ENCODE data around the gene CSPG4. TPM values are rescaled to one million over a fixed set of nuclear protein-coding genes. Genes with fewer than 3 reads are reported as not detected.

CSPG4 gene
- total and polyA plus RNA-seq, 2 of the 13 experiments (the other 11 are each of a cell fraction or from before 2014, with no cell fraction given), result 0.01 to 0.04 TPM

DNA sequence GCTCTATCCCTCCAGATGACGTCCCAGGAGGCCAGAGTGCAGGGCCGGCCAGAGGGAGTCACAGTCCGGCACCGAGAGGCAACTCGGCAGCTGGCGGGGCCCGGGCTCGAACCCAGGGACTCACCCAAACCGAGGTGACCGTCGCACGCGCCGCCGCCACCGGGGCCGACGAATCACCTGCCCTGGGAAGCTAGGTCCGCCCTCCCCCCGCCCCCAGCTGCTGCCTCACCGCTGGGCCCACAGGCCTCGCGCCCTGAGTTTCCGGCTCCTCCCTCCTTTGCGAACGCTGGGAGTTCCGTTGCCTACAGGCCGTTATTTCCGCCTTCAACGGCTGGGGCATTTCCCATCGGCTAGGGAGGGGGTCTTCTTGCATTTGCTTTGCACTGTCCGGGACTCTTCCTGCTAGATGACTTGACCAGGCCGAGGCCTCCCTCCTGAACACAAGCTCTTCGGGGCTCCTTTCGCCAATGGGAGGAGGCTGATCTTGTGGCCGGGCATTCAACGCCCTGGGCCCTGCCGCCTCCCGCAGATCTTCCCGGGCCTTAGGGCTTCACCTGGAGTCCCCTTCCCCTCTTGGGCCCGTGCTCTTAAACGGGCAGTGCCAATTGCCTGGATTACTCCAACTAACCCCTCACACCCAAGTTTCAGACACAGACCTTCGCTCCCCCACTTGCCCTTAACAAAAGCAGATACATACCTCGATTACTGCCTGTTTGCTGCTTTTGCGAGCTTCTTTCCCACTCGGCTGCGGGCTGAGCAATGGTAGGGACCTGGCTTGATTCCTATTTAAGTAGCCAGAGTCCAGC, 86.9 kb downstream of the CSPG4 start, which contains the start of gene SNUPN (continued):
- TF ChIP-seq, protein P1, sequence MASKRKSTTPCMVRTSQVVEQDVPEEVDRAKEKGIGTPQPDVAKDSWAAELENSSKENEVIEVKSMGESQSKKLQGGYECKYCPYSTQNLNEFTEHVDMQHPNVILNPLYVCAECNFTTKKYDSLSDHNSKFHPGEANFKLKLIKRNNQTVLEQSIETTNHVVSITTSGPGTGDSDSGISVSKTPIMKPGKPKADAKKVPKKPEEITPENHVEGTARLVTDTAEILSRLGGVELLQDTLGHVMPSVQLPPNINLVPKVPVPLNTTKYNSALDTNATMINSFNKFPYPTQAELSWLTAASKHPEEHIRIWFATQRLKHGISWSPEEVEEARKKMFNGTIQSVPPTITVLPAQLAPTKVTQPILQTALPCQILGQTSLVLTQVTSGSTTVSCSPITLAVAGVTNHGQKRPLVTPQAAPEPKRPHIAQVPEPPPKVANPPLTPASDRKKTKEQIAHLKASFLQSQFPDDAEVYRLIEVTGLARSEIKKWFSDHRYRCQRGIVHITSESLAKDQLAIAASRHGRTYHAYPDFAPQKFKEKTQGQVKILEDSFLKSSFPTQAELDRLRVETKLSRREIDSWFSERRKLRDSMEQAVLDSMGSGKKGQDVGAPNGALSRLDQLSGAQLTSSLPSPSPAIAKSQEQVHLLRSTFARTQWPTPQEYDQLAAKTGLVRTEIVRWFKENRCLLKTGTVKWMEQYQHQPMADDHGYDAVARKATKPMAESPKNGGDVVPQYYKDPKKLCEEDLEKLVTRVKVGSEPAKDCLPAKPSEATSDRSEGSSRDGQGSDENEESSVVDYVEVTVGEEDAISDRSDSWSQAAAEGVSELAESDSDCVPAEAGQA (IDR thresholded peaks at IDR 0.05; ENCODE audit: low read depth), result peak; percentile 38; the same call in 1 of the 2 replicates
- TF ChIP-seq, protein P1 (CRISPR knock-in tag; IDR thresholded peaks at IDR 0.05; ENCODE audit: borderline replicate concordance), result no peak
- TF ChIP-seq NR2F1 (CRISPR knock-in tag; IDR thresholded peaks at IDR 0.05), result 0 out of 4 replicates have a peak, but pooled peaks of 1 of the 2 experiments have one; percentile 56
- TF ChIP-seq, protein P2, sequence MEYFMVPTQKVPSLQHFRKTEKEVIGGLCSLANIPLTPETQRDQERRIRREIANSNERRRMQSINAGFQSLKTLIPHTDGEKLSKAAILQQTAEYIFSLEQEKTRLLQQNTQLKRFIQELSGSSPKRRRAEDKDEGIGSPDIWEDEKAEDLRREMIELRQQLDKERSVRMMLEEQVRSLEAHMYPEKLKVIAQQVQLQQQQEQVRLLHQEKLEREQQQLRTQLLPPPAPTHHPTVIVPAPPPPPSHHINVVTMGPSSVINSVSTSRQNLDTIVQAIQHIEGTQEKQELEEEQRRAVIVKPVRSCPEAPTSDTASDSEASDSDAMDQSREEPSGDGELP (IDR thresholded peaks at IDR 0.05; ENCODE audit: borderline replicate concordance, low read depth), result peak; percentile 81; the same call in 1 of the 2 replicates
- TF ChIP-seq CAMTA2 (CRISPR knock-in tag; IDR thresholded peaks at IDR 0.05; ENCODE audit: borderline replicate concordance), result peak; percentile 71; the same call in 1 of the 2 replicates
- TF ChIP-seq ZNF33A (CRISPR knock-in tag; IDR thresholded peaks at IDR 0.05; ENCODE audit: borderline replicate concordance), result peak; percentile 90; the same call in 1 of the 2 replicates
- TF ChIP-seq EED (CRISPR knock-in tag; IDR thresholded peaks at IDR 0.05), result no peak
- TF ChIP-seq NR2C2 (CRISPR knock-in tag; IDR thresholded peaks at IDR 0.05; ENCODE audit: borderline replicate concordance), result peak; percentile 38; the same call in 1 of the 2 replicates
- TF ChIP-seq, protein P3, sequence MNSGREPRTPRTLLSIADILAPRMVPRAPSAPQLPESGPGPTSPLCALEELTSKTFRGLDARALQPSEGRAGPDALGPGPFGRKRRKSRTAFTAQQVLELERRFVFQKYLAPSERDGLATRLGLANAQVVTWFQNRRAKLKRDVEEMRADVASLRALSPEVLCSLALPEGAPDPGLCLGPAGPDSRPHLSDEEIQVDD (CRISPR knock-in tag; IDR thresholded peaks at IDR 0.05; ENCODE audit: borderline replicate concordance), result 0 out of 2 replicates have a peak, but pooled peaks have one; percentile 13
- TF ChIP-seq ZNF343 (CRISPR knock-in tag; IDR thresholded peaks at IDR 0.05), result peak; percentile 58; the same call in 1 of the 2 replicates
- TF ChIP-seq, protein P4, sequence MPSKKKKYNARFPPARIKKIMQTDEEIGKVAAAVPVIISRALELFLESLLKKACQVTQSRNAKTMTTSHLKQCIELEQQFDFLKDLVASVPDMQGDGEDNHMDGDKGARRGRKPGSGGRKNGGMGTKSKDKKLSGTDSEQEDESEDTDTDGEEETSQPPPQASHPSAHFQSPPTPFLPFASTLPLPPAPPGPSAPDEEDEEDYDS (CRISPR knock-in tag; IDR thresholded peaks at IDR 0.05), result peak; percentile 58; the same call in 1 of the 2 replicates
- TF ChIP-seq, protein P5, sequence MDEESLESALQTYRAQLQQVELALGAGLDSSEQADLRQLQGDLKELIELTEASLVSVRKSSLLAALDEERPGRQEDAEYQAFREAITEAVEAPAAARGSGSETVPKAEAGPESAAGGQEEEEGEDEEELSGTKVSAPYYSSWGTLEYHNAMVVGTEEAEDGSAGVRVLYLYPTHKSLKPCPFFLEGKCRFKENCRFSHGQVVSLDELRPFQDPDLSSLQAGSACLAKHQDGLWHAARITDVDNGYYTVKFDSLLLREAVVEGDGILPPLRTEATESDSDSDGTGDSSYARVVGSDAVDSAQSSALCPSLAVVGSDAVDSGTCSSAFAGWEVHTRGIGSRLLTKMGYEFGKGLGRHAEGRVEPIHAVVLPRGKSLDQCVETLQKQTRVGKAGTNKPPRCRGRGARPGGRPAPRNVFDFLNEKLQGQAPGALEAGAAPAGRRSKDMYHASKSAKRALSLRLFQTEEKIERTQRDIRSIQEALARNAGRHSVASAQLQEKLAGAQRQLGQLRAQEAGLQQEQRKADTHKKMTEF (CRISPR knock-in tag; IDR thresholded peaks at IDR 0.05), result peak; percentile 67
- no peak for TF ChIP-seq ZNF841 (CRISPR knock-in tag; IDR thresholded peaks at IDR 0.05; ENCODE audit: borderline replicate concordance)
- TF ChIP-seq RXRB (CRISPR knock-in tag; IDR thresholded peaks at IDR 0.05; ENCODE audit: borderline replicate concordance), result 0 out of 2 replicates have a peak, but pooled peaks have one; percentile 59
- TF ChIP-seq SOX5 (CRISPR knock-in tag; IDR thresholded peaks at IDR 0.05; ENCODE audit: borderline replicate concordance), result peak; percentile 15; the same call in 1 of the 2 replicates
- no peak for TF ChIP-seq DNMT3B (CRISPR knock-in tag; conservative IDR thresholded peaks at IDR 0.05)
- no peak for TF ChIP-seq ZNF567 (CRISPR knock-in tag; IDR thresholded peaks at IDR 0.05; ENCODE audit: borderline replicate concordance)

Measured in HepG2 (cell line).